HG03159 (cell line): ENCODE measurements around the gene SCAMP5.
A peak's percentile ranks its signal among the peaks of the same experiment; 100 is the strongest.

Experiments used
- ATAC-seq: cut with Tn5 transposase; IDR thresholded peaks from one replicate; pipeline ENCODE4 v1.9.1; 2021; ENCODE audit warnings: mild to moderate bottlenecking, moderate library complexity; ENCODE audit not compliant: unreplicated experiment

The SCAMP5 gene

GRCh38 chr15:74995182-74995778 lies at the start of gene SCAMP5:
Gene SCAMP5 (plus strand): TSS chr15:74995563. CDS start chr15:75011840, 16,277 bp downstream.
- peak; percentile 74 for ATAC-seq

- ATAC-seq: no peak
These were observed 45.1 kb upstream of the SCAMP5 start for GRCh38 chr15:74950078-74950908.

GRCh38 chr15:74951006-74951405 lies 44.4 kb upstream of the SCAMP5 start:
- ATAC-seq: no peak

GRCh38 chr15:74954515-74954914 lies 40.8 kb upstream of the SCAMP5 start:
- no peak for ATAC-seq

GRCh38 chr15:74955017-74955416 lies 40.3 kb upstream of the SCAMP5 start:
- no peak for ATAC-seq

GRCh38 chr15:74955796-74956647 lies 39.3 kb upstream of the SCAMP5 start:
- ATAC-seq: peak; percentile 40

GRCh38 chr15:74956648-74957475 lies 38.5 kb upstream of the SCAMP5 start, which contains the start of gene RPP25:
Gene RPP25 (minus strand): TSS chr15:74956772. CDS start chr15:74956583, 189 bp downstream.
- ATAC-seq: peak; percentile 73

- no peak for ATAC-seq
These were observed 37.8 kb upstream of the SCAMP5 start for GRCh38 chr15:74957476-74958035.

GRCh38 chr15:74958320-74958907 lies 36.9 kb upstream of the SCAMP5 start:
- ATAC-seq: no peak

GRCh38 chr15:74958908-74959585 lies 36.3 kb upstream of the SCAMP5 start:
- ATAC-seq: no peak

GRCh38 chr15:74959586-74959939 lies 35.8 kb upstream of the SCAMP5 start:
- no peak for ATAC-seq

- no peak for ATAC-seq
These were observed 35.1 kb upstream of the SCAMP5 start for GRCh38 chr15:74960286-74960685.

GRCh38 chr15:74960995-74961588 lies 34.3 kb upstream of the SCAMP5 start:
- ATAC-seq: no peak

- no peak for ATAC-seq
These were observed 33.7 kb upstream of the SCAMP5 start for GRCh38 chr15:74961616-74962015.

GRCh38 chr15:74962219-74962618 lies 33.1 kb upstream of the SCAMP5 start:
- ATAC-seq: no peak

- no peak for ATAC-seq
These were observed 32.7 kb upstream of the SCAMP5 start for GRCh38 chr15:74962671-74963070.

- no peak for ATAC-seq
These were observed 32.1 kb upstream of the SCAMP5 start for GRCh38 chr15:74963213-74963612.

- no peak for ATAC-seq
These were observed 30.6 kb upstream of the SCAMP5 start for GRCh38 chr15:74964794-74965193.

- no peak for ATAC-seq
These were observed 27.7 kb upstream of the SCAMP5 start for GRCh38 chr15:74967670-74968069.
